DOHH2 (cell line): ENCODE results near the gene MYT1.
"Not testable (repeated sequence)": the region's sequence is repeated elsewhere in the genome, so short reads cannot be mapped to it uniquely, and the experiment has no call there.

ENCODE experiments used
- H3F3A ChIP-seq: fragments of 200-600 bp; sonication (generic), shearing (Covaris generic); 2 replicates; pipeline ENCODE4 v1.6.0; 2016; ENCODE audit warnings: antibody characterized with exemption, mild to moderate bottlenecking; ENCODE audit not compliant: control insufficient read depth, insufficient read depth
- H3K27ac ChIP-seq: fragments of 200-600 bp; sonication (generic); 2 replicates; pipeline ENCODE4 v1.5.1; 2014; ENCODE audit warnings: low read depth, mild to moderate bottlenecking, low read length, moderate library complexity
- H3K27me3 ChIP-seq: fragments of 200-600 bp; sonication (generic); 2 replicates; pipeline ENCODE4 v1.6.1; 2014; ENCODE audit warnings: mild to moderate bottlenecking, low read length, mixed read lengths; ENCODE audit not compliant: control insufficient read depth
- H3K36me3 ChIP-seq: fragments of 200-600 bp; sonication (generic); 2 replicates; pipeline ENCODE4 v1.6.1; 2014; ENCODE audit warnings: mild to moderate bottlenecking, low read length, moderate library complexity, mixed read lengths; ENCODE audit not compliant: control insufficient read depth
- H3K4me1 ChIP-seq: fragments of 200-600 bp; sonication (generic); 2 replicates; pipeline ENCODE4 v1.6.1; 2014; ENCODE audit warnings: mild to moderate bottlenecking, low read length, mixed read lengths; ENCODE audit not compliant: control insufficient read depth
- H3K4me2 ChIP-seq: fragments of 200-600 bp; sonication (generic); 2 replicates; pipeline ENCODE4 v1.6.0; 2014; ENCODE audit warnings: mild to moderate bottlenecking, low read length, moderate library complexity
- H3K4me3 ChIP-seq: fragments of 200-600 bp; sonication (generic); 2 replicates; pipeline ENCODE4 v1.5.1; 2014; ENCODE audit warnings: mild to moderate bottlenecking, low read length, mixed read lengths
- H3K79me2 ChIP-seq: fragments of 200-600 bp; sonication (generic); 2 replicates; pipeline ENCODE4 v1.6.1; 2014; ENCODE audit warnings: mild to moderate bottlenecking, low read length, mixed read lengths; ENCODE audit not compliant: control insufficient read depth
- H3K9me2 ChIP-seq: fragments of 200-600 bp; sonication (generic); replicated peaks from 2 replicates; pipeline ENCODE4 v1.6.1; 2014; ENCODE audit warnings: mild to moderate bottlenecking, low read length, mixed read lengths; ENCODE audit not compliant: control insufficient read depth
- H3K9me3 ChIP-seq: fragments of 200-600 bp; sonication (generic); 2 replicates; pipeline ENCODE4 v1.6.1; 2014; ENCODE audit warnings: antibody characterized with exemption, low read length, mixed read lengths; ENCODE audit not compliant: control insufficient read depth, insufficient read depth
- H4K20me1 ChIP-seq: fragments of 200-600 bp; sonication (generic); 2 replicates; pipeline ENCODE4 v1.6.0; 2014; ENCODE audit warnings: low read depth, mild to moderate bottlenecking, antibody characterized with exemption, low read length, moderate library complexity; ENCODE audit not compliant: control insufficient read depth, insufficient read depth
- EZH2phosphoT487 ChIP-seq: fragments of 200-600 bp; sonication (generic); IDR thresholded peaks from 2 replicates; pipeline ENCODE4 v1.6.1; 2017; ENCODE audit warnings: borderline replicate concordance, mild to moderate bottlenecking, antibody characterized with exemption, low read length, moderate library complexity, mixed read lengths
- TF ChIP-seq, protein P1 (sequence below): fragments of 200-600 bp; sonication (generic); IDR thresholded peaks from one replicate; pipeline ENCODE4 v1.5.1; 2014; ENCODE audit warnings: antibody characterized with exemption, mild to moderate bottlenecking, low read depth, low read length; ENCODE audit not compliant: poor library complexity, severe bottlenecking

MYT1 gene

DNA sequence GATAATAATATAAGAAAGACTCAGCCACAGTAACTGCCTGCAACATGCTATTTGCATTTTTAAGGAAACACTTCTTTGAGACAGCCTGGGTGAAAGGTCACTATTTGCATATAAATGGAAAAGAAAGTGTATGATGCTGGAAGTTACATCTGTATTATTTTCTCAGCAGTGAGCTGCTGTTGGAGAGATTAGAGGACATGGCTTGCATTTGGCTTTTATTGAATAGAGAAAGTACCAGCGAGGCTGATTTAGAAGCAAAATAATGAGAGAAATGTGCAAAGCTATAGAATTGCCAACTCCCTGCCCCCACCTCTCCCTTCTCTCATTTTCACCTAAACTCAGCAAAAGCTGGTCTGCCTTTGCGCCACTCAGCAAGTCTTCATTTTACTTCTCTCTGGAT, 12.7 kb downstream of the MYT1 start:
- Histone ChIP-seq H4K20me1 (no peaks in the 10 kb centered on the region), H3K4me2 (no peak overlapping the region), H3K36me3 (no peaks in the 10 kb centered on the region), H3K27me3 (no peaks in the 10 kb centered on the region), H3K9me3 (peaks cover 4% of the 10 kb centered on the region; the same call in 1 of the 2 replicates), H3K9me2 (no peaks in the 10 kb centered on the region), H3K27ac (no peak overlapping the region), H3K79me2 (no peaks in the 10 kb centered on the region), H3F3A (no peaks in the 10 kb centered on the region), H3K4me1 (peaks cover 5% of the 10 kb centered on the region), H3K4me3 (no peak overlapping the region)
- no peak for TF ChIP-seq EZH2phosphoT487
- TF ChIP-seq, protein P1, sequence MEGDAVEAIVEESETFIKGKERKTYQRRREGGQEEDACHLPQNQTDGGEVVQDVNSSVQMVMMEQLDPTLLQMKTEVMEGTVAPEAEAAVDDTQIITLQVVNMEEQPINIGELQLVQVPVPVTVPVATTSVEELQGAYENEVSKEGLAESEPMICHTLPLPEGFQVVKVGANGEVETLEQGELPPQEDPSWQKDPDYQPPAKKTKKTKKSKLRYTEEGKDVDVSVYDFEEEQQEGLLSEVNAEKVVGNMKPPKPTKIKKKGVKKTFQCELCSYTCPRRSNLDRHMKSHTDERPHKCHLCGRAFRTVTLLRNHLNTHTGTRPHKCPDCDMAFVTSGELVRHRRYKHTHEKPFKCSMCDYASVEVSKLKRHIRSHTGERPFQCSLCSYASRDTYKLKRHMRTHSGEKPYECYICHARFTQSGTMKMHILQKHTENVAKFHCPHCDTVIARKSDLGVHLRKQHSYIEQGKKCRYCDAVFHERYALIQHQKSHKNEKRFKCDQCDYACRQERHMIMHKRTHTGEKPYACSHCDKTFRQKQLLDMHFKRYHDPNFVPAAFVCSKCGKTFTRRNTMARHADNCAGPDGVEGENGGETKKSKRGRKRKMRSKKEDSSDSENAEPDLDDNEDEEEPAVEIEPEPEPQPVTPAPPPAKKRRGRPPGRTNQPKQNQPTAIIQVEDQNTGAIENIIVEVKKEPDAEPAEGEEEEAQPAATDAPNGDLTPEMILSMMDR = no peak

DNA sequence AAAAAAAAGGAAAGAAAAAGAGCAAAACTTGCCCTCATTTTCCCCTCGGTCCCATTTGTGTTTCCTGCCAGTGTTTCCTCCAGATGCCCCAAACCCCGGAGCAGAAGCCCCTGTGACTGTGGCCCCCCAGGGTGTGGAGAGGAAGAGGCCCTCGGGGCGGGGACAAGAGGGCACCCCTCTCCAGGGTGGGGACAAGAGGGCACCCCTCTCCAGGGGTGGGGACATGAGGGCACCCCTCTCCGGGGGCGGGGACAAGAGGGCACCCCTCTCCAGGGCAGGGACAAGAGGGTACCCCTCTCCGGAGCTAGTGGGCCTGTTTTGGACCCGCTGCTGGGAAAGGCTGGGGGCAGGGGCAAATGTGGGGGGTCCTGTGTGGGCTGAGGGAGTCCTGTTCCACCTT, 13.1 kb downstream of the MYT1 start:
- H3K4me2 ChIP-seq = no peak overlapping the region

DNA sequence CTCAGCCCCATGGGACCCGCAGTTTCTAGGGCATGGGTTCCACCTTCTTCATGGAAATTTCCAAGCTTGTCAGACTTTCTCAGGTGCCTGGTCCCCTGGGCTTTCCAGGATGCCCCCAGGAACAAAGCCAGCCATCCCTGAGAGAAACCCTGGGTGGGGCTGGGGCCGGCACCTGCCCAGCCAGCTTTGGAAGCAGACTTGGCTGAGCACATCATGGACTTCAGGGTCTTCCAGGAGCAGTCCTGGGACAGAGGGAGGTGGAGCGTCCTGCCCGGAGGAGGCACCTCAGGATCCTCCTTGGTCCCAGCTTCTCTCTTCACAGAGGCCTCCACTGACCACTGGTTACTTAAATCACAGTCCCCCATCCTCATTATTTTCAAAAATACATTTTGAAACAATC, 13.5 kb downstream of the MYT1 start:
- H3K9me2 ChIP-seq = no peaks in the 10 kb centered on the region
- no peak overlapping the region for H3K4me3 ChIP-seq
- H3K79me2 ChIP-seq = no peaks in the 10 kb centered on the region
- H3K27me3 ChIP-seq = no peaks in the 10 kb centered on the region
- TF ChIP-seq EZH2phosphoT487 = no peak
- no peak overlapping the region for H3K27ac ChIP-seq
- H3K4me2 ChIP-seq = no peak overlapping the region
- H3K36me3 ChIP-seq = no peaks in the 10 kb centered on the region
- no peaks in the 10 kb centered on the region for H3F3A ChIP-seq
- H3K4me1 ChIP-seq = peaks cover 5% of the 10 kb centered on the region
- H3K9me3 ChIP-seq = peaks cover 4% of the 10 kb centered on the region; the same call in 1 of the 2 replicates
- no peaks in the 10 kb centered on the region for H4K20me1 ChIP-seq

More for the DNA sequence above, 13.1 kb downstream of the MYT1 start:
- Histone ChIP-seq H3K9me3 (peaks cover 4% of the 10 kb centered on the region; the same call in 1 of the 2 replicates), H3K79me2 (no peaks in the 10 kb centered on the region), H3K9me2 (no peaks in the 10 kb centered on the region), H3K4me3 (no peak overlapping the region), H3K36me3 (no peaks in the 10 kb centered on the region), H3F3A (no peaks in the 10 kb centered on the region), H3K27me3 (no peaks in the 10 kb centered on the region), H3K4me1 (peaks cover 5% of the 10 kb centered on the region), H3K27ac (no peak overlapping the region), H4K20me1 (no peaks in the 10 kb centered on the region)
- TF ChIP-seq, protein P1 = no peak
- no peak for TF ChIP-seq EZH2phosphoT487

DNA sequence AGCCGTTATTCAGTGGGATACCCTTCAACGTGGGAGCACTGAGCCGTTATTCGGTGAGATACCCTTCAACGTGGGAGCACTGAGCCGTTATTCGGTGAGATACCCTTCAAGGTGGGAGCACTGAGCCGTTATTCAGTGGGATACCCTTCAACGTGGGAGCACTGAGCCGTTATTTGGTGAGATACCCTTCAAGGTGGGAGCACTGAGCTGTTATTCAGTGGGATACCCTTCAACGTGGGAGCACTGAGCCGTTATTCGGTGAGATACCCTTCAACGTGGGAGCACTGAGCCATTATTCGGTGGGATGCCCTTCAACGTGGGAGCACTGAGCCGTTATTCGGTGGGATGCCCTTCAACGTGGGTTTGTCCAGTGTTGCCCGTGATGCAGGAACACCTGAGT, 14.7 kb downstream of the MYT1 start:
- H4K20me1 ChIP-seq, H3K36me3 ChIP-seq, H3K27ac ChIP-seq, H3K4me2 ChIP-seq, H3K27me3 ChIP-seq, H3K79me2 ChIP-seq, H3K4me1 ChIP-seq, H3K9me2 ChIP-seq, H3F3A ChIP-seq, H3K4me3 ChIP-seq, H3K9me3 ChIP-seq: not testable (repeated sequence)
